GM19023 (cell line): ENCODE measurements around the gene C11orf52.
A peak's percentile ranks its signal among the peaks of the same experiment; 100 is the strongest.
"Not testable (repeated sequence)": the region's sequence is repeated elsewhere in the genome, so short reads cannot be mapped to it uniquely, and the experiment has no call there.

Experiments used
- ATAC-seq: cut with Tn5 transposase; IDR thresholded peaks from one replicate; pipeline ENCODE4 v1.9.1; 2021; ENCODE audit warnings: mild to moderate bottlenecking, moderate library complexity; ENCODE audit not compliant: unreplicated experiment

C11orf52 gene

DNA sequence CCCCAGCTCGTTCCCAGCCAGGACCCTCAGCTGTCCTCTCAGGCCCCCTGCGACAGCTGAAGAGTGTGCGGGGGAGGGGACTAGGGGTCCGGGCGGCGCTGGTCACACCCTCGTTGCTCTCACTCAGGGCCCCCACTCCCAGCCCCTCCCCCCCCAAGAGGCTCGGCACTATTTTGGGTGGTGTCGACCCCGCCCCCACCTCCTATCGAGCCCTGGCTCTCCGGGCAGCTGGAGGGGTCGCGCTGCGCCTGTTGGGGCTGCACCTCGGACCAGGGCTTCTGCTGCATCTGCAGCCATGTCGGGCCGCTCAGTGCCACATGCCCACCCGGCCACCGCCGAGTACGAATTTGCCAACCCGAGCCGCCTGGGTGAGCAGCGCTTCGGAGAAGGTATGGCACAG is 6.2 kb upstream of the C11orf52 start, which contains the start of gene HSPB2:
HSPB2 (plus strand) TSS at position 200 of the 400 bp plus-strand sequence; CDS start at position 296, 96 bp downstream.
- ATAC-seq = no peak

DNA sequence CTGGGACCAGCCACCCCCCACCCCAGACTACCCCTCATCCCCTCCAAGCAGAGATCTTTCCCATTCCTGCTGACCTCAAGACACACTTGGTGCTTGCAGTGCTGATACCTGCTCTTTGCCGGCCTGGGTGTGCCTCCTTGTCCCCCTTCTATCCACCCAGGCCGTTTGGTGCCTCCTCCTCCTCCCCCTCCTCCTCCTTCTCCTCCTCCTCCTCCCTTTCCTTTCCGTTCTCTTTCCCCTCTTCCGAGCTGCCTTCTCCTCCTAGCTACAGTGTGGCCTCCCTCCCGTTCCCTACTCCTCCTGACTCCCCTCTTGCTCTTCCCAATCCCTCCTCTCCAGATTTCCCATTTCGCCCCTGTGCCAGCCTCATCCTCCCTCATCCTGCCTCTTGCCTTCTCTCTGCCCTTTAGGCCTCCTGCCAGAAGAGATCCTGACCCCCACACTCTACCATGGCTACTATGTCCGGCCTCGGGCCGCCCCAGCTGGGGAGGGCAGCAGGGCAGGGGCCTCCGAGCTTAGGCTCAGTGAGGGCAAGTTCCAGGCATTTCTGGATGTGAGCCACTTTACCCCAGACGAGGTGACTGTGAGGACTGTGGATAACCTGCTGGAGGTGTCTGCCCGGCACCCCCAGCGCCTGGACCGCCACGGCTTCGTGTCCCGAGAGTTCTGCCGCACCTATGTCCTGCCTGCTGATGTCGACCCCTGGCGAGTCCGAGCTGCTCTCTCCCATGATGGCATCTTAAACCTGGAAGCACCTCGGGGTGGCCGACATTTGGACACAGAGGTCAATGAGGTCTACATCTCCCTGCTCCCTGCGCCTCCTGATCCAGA is 5.5 kb upstream of the C11orf52 start:
- no peak for ATAC-seq

DNA sequence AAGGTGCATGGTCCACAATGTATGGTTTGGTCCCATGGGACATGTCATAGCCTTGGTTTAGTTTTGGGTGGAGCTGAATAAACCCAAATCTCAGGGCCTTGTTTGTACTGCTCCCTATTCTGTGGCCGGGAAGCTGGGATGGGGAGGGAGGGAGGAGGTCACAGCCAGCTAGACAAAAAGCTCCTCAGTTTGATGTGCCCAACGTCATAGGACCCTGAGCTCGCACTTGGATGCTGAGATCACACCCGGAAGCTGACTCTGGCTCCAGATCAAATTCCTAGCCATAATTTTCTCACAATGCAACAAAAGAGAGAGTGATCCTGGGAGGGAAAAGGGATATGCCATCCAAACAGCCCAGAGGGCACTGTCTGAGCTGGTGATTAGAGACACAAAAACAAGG is 4.7 kb upstream of the C11orf52 start:
- ATAC-seq = no peak

DNA sequence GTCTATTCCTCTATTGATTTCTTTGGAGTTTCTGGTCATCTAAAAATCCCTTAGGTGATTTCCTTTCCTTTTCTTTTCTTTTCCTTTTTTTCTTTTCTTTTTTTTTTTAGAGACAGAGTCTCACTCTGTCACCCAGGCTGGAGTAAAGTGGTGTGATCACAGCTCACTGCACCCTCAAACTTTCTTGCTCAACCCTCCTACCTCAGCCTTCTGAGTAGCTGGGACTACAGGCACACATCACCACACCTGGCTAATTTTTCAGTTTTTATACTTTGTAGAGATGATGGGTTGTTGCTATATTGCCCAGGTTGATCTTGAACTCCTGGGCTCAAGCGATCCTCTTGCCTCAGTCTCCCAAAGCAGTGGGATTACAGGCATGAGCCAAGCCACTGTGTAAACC is 1.9 kb upstream of the C11orf52 start:
- no peak for ATAC-seq

DNA sequence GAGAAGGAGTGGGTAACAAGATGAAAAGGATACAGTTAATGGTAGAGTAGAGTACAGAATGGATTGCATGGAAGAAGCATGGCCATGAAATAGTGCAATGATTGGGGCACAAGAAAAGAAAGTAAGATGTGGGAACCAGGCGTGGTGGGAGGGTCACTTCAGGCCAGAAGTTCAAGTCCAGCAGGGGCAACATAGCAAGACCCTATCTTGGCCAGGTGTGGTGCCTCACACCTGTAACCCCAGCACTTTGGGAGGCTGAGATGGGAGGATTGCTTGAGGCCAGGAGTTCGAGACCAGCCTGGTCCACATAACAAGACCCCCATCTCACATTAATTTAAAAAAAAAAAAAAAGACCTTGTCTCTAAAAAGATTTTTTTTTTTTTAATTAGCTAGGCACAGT is 1.4 kb upstream of the C11orf52 start:
- ATAC-seq = no peak

DNA sequence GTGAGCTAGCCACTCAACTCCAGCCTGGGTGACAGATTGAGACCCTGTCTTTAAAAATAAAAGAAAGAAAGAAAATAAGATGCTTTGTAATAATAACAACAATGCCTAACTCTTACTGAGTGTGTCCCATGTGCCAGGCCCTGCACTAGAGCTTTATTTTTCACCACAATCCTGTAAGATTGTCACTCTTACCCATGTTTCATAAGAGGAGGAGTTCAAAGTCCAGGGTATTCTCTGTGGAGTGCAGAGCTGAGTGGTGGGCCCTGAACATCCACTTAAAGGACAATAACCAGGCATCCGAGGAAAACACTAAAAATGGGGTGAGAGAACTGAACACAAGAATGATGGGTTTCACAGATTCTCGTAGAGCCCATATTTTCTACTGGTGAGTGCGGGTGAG is 925 bp upstream of the C11orf52 start:
- ATAC-seq = no peak

DNA sequence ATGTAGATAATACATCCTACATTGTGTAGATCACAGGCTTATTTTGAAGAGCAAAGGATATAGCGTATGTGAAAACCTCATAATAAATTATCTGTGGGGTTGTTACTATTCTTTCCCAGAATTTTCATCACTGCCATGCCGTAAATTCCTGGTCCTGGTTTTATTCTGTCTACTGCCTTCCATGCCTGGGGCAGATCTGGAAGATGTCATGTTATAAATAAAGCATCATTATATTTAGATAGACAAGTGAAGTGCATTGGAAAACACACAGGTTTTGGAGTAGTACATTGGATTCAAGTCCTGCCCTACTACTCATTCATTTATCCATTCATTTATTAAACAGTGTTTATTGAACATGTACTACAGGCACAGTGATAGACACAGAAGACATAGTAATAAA is 2.2 kb downstream of the C11orf52 start:
- ATAC-seq = no peak

DNA sequence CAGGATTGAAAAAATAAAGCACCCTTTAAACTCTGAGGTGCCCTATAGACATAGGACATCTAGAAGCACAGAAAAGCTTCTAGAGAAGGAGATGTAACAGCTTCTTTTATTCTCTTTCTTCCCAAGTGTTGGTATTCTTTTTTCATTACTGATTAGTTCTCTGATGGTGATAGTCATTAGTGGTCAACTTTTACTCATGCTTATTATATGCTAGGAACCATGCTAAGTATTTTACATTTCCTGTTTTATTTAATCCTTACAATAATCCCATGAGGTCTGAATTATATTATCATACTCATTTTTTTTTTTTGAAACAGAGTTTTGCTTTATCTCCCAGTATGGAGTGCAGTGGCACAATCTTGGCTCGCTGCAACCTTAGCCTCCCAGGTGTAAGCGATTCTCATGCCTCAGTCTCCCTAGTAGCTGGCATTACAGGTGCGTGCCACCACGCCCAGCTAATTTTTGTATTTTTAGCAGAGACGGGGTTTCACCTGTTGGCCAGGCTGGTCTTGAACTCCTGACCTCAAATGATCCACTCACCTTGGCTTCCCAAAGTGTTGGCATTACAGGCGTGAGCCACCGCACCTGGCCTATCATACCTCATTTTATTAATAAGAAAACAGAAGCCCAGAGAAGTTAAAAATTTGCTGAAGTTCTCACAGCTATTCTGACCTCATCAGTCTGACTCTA is 3.0 kb downstream of the C11orf52 start:
- ATAC-seq = no peak

DNA sequence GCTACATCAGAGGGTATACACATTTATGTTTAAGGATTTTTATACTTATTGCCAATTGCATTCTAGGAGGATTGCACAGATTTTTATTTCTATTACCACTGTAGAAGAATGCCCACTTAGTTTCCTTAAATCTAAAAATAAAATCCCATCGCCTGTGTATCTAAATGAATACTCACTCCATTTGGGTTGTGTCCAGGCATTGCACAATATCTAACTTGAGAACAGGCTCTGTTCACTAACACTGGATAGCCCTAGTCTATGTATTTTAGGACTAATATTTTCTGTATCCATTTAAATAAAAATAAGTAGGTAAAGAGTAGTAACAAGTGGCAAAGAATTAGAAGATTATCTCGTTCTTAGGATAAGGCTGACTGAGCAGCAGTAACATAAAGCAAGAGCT is 4.1 kb downstream of the C11orf52 start:
- no peak for ATAC-seq

DNA sequence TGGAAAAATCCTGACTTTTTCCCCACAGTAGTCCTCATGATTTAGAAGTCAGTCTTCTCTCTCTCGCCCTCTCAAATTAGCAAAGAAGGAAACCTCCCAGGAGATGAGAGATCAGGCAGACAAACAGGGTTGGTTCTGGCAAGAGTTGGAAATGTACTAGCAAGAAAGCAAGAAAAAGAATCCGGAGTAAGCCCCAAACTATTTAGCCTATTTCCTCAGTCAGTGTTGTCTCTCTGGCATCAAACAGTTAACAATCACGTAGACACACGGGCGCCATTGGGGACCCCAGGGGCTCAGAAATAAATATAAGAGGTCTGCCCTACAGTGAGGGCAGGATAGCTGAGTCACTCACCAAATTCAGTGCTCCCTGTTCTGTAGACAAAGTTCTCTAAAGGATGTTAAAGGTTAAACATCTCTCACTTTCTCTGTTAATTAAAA is 4.7 kb downstream of the C11orf52 start:
- no peak for ATAC-seq

DNA sequence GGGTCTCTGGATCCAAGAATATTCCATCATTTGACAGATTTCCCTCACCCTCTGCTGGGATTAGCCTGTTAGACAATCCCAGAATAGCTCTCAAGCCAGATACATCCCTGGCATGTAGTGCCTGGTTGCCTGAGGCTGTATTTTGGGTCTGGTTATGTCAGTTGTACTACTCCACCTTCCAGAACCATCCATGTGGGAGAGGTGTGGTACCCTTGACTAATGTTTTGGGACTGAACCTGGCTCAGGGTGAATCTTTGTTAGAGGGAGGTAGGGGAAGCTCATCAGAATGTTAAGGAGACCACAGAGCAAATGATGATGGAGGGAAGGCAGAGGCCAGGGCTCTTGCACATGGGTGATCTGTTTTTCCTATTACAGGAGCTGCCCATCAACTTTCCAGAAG is 5.2 kb downstream of the C11orf52 start:
- no peak for ATAC-seq

DNA sequence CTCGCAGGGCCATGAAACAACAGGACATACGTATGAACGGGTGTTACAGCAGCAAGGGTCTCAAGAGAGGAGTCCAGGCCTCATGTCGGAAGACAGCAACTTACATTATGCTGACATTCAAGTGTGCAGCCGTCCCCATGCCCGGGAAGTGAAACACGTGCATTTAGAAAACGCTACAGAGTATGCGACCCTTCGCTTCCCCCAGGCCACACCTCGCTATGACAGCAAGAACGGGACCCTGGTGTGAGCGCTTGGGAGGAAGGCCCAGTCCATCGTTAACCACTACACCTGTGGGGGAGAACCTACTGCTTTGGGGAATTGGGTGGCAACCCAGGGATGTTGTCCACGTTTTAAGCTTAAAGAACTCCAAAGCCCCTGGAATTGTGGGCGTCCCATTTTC is 7.2 kb downstream of the C11orf52 start:
- no peak for ATAC-seq

DNA sequence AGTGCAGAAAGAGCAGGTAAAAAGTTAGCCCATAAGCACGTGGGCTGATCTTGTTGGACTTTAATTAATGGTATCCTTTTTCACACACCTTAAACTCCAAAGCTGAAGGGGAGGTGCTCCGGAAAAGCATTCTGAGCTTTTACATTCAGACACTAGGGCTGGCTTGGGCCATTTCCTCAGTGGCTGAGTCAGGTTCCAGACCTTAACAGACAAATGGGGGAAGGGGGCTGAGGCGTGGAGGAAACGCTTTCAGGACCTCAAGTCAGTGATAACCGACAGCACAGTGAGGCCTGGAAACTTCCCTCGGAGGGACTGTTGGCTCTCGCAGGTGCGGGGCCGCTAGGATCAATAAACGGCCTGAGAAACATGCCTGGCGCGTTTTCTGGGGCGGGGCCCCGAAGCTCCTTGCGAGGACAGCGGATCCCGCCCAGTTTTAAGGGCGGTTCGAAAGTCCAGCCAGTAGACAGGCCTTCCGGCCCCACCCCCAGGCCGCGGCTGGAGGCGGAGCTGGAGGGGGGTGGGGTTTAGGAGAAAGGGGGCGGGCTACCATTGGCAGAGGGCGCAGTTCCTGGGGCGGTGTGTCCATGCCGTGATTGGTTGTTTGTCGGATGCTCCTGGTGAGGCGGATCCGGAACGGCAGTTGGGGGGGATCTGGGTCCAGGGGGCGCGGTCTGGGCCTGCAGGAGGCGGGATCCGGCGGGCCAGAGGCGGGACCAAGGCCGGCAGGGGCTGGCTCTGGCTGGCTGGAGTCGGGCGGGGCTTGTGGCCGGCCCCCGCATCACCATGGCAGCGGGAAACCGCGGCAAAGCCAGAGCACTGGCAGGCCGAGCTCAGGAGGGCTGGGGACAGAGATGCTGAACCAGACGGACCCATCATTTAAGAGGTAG is 8.0 kb downstream of the C11orf52 start:
- ATAC-seq = peak; percentile 92

DNA sequence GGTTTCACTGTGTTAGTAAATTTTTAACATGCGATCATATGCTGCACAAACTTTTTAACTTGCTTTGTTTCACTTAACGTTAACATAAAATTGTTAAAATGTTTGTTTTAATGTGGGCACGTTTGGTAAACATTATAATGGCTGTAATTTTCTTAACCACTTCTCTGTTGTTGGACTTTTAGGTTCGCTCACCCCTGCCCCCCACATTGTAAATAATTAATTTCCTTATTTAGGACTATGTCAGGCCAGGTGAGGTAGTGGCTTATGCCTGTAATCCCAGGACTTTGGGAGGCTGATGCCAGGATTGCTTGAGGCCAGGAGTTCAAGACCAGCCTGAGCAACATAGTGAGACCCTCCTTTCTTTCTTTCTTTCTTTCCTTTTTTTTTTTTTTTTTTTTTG is 11.8 kb downstream of the C11orf52 start:
- ATAC-seq = no peak

DNA sequence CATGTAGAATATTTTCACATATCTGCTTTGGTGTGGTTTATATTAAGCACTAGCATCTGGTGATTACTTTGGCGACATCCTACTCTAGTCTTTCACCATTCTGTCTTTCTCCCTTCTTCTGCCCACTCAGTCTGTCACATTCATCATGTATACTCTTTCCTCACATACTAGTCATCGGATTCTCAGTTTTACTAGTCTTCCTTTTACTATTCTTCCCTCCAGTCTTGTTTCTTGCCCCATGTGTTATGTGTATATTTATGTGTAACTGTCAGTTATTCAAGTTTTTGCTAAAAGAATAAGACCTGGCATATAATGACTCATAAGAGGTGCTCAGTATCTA is 13.9 kb downstream of the C11orf52 start:
- ATAC-seq = no peak

DNA sequence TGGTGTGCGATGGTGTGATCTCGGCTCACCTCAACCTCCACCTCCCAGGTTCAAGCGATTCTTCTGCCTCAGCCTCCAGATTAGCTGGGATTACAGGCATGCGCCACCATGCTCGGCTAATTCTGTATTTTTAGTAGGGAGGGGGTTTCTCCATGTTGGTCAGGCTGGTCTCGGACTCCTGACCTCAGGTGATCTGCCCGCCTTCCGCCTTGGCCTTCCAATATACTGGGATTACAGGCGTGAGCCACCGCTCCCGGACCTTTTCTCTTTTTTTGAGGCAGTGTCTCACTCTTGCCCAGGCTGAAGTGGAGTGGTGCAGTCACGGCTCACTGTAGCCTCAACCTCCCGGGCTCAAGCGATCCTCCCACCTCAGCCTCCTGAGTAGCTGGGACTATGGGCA is 14.5 kb downstream of the C11orf52 start:
- ATAC-seq = not testable (repeated sequence)

DNA sequence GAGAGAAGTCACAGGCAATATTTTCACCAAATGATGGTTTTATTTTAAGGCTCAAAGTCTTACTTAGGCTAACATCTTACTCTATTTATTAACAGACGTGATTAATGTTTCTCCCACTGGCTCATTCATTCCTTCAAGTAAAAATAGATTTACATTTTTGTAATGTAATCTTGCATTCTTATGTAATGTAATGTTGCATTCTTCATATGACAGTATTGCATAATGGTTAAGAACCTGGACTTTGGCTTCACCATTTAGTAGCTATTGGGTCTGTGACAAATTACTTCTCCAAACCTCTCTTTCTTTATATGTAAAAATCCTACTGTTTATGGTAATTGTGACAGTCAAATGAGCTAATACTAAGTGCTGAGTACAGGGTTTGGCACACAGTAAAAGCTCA is 15.2 kb downstream of the C11orf52 start:
- no peak for ATAC-seq

DNA sequence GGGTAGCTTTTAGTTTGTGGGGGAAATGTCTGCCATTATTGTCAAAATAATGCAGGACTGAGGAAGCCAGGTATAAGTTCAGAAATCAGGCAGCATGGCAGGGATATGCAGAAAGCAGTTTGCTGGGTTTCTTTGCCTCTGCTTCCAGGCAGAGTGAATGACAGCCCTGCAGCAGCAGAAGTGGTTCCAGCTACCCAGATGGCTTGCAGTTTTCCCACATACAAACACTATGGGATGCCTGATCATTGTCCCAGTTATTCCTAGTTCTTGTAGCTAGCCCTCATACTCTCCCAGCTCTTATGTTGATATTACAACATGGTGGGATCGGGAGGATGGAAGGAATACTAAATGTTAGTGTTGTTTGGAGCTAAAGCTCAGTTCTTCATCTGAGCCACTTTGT is 15.6 kb downstream of the C11orf52 start:
- ATAC-seq = no peak

DNA sequence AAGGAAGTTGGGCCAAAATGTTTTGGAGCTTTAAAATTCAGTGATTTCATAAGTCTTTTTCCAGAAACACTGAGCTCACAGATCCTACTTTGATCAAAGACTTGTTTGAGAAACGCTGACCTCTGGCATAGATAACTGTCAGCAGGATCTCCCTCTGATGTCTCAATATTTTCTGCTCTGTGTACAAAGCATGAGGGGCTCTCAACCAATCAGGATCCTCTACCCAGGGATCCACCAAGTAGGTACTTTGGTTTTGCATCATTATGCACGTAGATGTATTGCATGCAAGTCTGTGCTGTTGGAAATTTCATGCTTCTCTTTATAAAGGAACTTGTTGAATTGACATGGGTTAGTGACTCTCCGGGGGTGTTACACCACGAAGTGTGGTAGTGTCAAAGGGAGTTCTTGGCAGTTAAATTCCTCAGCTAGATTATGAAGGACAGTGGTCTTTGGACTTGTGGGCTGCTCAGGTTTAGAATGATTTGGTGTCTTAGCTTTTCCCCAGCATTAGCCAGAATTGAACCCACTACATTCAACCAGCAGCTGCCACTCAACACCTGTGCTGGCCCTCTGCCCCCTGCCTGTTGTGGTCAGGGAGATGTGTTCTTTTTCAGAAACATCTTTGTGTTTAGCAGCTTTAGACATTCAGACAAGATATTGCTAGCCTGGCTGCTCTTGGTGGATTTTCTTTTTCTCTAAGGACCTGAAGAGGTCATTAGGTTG is 16.8 kb downstream of the C11orf52 start:
- ATAC-seq = no peak

DNA sequence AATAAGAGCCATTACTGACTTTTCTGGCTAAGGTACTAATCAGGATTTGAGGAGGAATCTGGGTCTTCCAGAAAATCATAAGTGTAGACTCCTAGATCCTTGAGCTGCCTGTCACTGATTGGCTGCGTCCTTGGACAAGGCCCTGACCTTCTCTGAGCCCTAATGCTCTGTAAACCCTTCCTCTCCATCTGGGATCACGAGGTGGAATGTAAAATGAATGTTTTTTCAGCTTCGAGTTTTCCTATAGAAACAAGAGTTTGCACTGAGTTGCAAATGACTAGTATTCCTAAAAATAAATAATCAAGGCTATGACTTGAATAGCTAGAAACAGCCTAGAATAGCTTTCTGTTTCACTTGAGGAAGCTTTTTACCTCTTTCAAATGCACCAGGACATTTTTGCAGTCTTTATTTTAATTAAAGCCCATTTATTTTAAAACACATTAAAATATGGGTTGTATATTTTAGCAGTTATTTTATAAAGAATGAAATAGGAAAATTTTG is 17.4 kb downstream of the C11orf52 start:
- ATAC-seq = no peak

DNA sequence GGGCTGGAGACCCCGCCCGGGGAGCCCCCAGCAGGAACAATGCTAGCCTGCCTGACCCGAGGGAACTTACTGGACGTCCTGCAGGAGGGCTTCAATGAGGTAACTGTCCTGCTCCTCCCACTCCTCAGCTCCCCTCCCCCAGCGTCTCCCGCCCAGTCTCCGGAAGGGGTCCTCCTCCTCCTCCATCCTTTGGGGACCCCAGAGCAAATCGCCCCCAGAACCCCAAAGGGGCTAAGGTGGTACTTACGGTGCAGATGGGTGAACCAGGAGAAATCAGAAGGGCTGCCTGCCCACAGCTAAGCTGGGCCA is 18.7 kb downstream of the C11orf52 start:
- ATAC-seq = no peak
